ENCODE results near the gene LRP1. TPM values are rescaled to one million over a fixed set of nuclear protein-coding genes. Genes with fewer than 3 reads are reported as not detected.

Gene LRP1
- total RNA-seq, 1 experiment from 2014 or later, result 58.6 TPM

- DNase-seq, result peak in 1 of 2 experiments; percentile 49
- no peak overlapping the region for H3K4me3 ChIP-seq
- peaks cover 2% of the 10 kb centered on the region; the same call in 1 of the 2 replicates for H3K36me3 ChIP-seq
- H3K27me3 ChIP-seq, result peaks cover 10% of the 10 kb centered on the region
- no peaks in the 10 kb centered on the region for H3K9me3 ChIP-seq (replicated peaks)
- no peaks in the 10 kb centered on the region for H3K4me1 ChIP-seq
- H3K27ac ChIP-seq, result no peak overlapping the region
These were observed 28.5 kb upstream of the LRP1 start for GRCh38 chr12:57099766-57100165.

GRCh38 chr12:57101892-57102695 is 26.2 kb upstream of the LRP1 start:
- Histone ChIP-seq H3K4me1 (no peaks in the 10 kb centered on the region; the same call in 1 of the 2 replicates), H3K27ac (no peak overlapping the region), H3K9me3 (replicated peaks) (no peaks in the 10 kb centered on the region), H3K27me3 (peaks cover 19% of the 10 kb centered on the region), H3K4me3 (no peak overlapping the region), H3K36me3 (no peaks in the 10 kb centered on the region)
- DNase-seq, result peak in 1 of 2 experiments; percentile 64

GRCh38 chr12:57103856-57104255 is 24.4 kb upstream of the LRP1 start:
- peak in 1 of 2 experiments; percentile 31 for DNase-seq
- H3K27ac ChIP-seq, result no peak overlapping the region
- no peak overlapping the region for H3K4me3 ChIP-seq
- no peaks in the 10 kb centered on the region for H3K9me3 ChIP-seq (replicated peaks)
- H3K36me3 ChIP-seq, result no peaks in the 10 kb centered on the region
- H3K27me3 ChIP-seq, result peaks cover 16% of the 10 kb centered on the region
- no peaks in the 10 kb centered on the region; the same call in 1 of the 2 replicates for H3K4me1 ChIP-seq

GRCh38 chr12:57104292-57104910 is 23.9 kb upstream of the LRP1 start:
- H3K27ac ChIP-seq, result no peak overlapping the region
- no peaks in the 10 kb centered on the region for H3K36me3 ChIP-seq
- H3K27me3 ChIP-seq, result peaks cover 17% of the 10 kb centered on the region
- H3K9me3 ChIP-seq (replicated peaks), result no peaks in the 10 kb centered on the region
- no peak overlapping the region for H3K4me3 ChIP-seq
- DNase-seq, result peak in 1 of 2 experiments; percentile 49
- no peaks in the 10 kb centered on the region; the same call in 1 of the 2 replicates for H3K4me1 ChIP-seq

- Histone ChIP-seq H3K36me3 (no peaks in the 10 kb centered on the region), H3K27ac (no peak overlapping the region), H3K4me3 (no peak overlapping the region), H3K27me3 (peaks cover 14% of the 10 kb centered on the region), H3K9me3 (replicated peaks) (no peaks in the 10 kb centered on the region), H3K4me1 (no peaks in the 10 kb centered on the region; the same call in 1 of the 2 replicates)
- peak in 1 of 2 experiments; percentile 41 for DNase-seq
These were observed 23.1 kb upstream of the LRP1 start for GRCh38 chr12:57105011-57105753.

GRCh38 chr12:57106021-57106708 is 22.1 kb upstream of the LRP1 start:
- H3K27me3 ChIP-seq, result peaks cover 13% of the 10 kb centered on the region
- H3K4me1 ChIP-seq, result peaks cover 5% of the 10 kb centered on the region; the same call in 1 of the 2 replicates
- H3K9me3 ChIP-seq (replicated peaks), result no peaks in the 10 kb centered on the region
- DNase-seq, result peak in 1 of 2 experiments; percentile 73
- no peaks in the 10 kb centered on the region for H3K36me3 ChIP-seq
- no peak overlapping the region for H3K4me3 ChIP-seq
- H3K27ac ChIP-seq, result no peak overlapping the region

GRCh38 chr12:57107456-57108155 is 20.7 kb upstream of the LRP1 start:
- no peak for DNase-seq
- H3K9me3 ChIP-seq (replicated peaks), result no peaks in the 10 kb centered on the region
- peaks cover 13% of the 10 kb centered on the region; the same call in 1 of the 2 replicates for H3K4me1 ChIP-seq
- no peak overlapping the region for H3K27ac ChIP-seq
- H3K36me3 ChIP-seq, result no peaks in the 10 kb centered on the region
- peaks cover 13% of the 10 kb centered on the region for H3K27me3 ChIP-seq
- no peak overlapping the region for H3K4me3 ChIP-seq

- peaks cover 13% of the 10 kb centered on the region; the same call in 1 of the 2 replicates for H3K4me1 ChIP-seq
- H3K27ac ChIP-seq, result no peak overlapping the region
- H3K27me3 ChIP-seq, result peaks cover 13% of the 10 kb centered on the region
- no peaks in the 10 kb centered on the region for H3K36me3 ChIP-seq
- no peak for DNase-seq
- H3K9me3 ChIP-seq (replicated peaks), result no peaks in the 10 kb centered on the region
- no peak overlapping the region for H3K4me3 ChIP-seq
These were observed 18.8 kb upstream of the LRP1 start for GRCh38 chr12:57109207-57110103.

GRCh38 chr12:57110104-57111030 is 17.9 kb upstream of the LRP1 start:
- H3K36me3 ChIP-seq, result no peaks in the 10 kb centered on the region
- no peaks in the 10 kb centered on the region for H3K9me3 ChIP-seq (replicated peaks)
- H3K27ac ChIP-seq, result no peak overlapping the region
- H3K4me3 ChIP-seq, result peak overlapping the region; percentile 47
- peaks cover 15% of the 10 kb centered on the region for H3K27me3 ChIP-seq
- peak in 1 of 2 experiments; percentile 77 for DNase-seq
- peaks cover 13% of the 10 kb centered on the region; the same call in 1 of the 2 replicates for H3K4me1 ChIP-seq

- Histone ChIP-seq H3K9me3 (replicated peaks) (no peaks in the 10 kb centered on the region), H3K27me3 (peaks cover 17% of the 10 kb centered on the region), H3K4me1 (peaks cover 13% of the 10 kb centered on the region; the same call in 1 of the 2 replicates), H3K4me3 (peak within 1 kb of the TSS; percentile 47), H3K36me3 (no peaks in the 10 kb centered on the region), H3K27ac (peak within 1 kb of the TSS; percentile 15)
- peak; percentile 94 to 96 for DNase-seq
These were observed 17.1 kb upstream of the LRP1 start, which contains the start of gene STAT6 for GRCh38 chr12:57111031-57111734. STAT6 (minus strand) TSS chr12:57111362; CDS start chr12:57108278, 3,084 bp downstream.

GRCh38 chr12:57112492-57113294 is 15.6 kb upstream of the LRP1 start:
- H3K36me3 ChIP-seq, result no peaks in the 10 kb centered on the region
- peak in 1 of 2 experiments; percentile 100 for DNase-seq
- H3K9me3 ChIP-seq (replicated peaks), result no peaks in the 10 kb centered on the region
- peaks cover 13% of the 10 kb centered on the region; the same call in 1 of the 2 replicates for H3K4me1 ChIP-seq
- no peak overlapping the region for H3K27ac ChIP-seq
- H3K27me3 ChIP-seq, result peaks cover 11% of the 10 kb centered on the region
- peak overlapping the region; percentile 47 for H3K4me3 ChIP-seq
